GM12872 (cell line): Measurements from ENCODE around the gene RBBP4.

Experiments used
- TF ChIP-seq, protein P1 (sequence below): IDR thresholded peaks from 3 replicates; pipeline ENCODE4 v1.5.1; 2011; ENCODE audit warnings: low read depth, mild to moderate bottlenecking, low read length, moderate library complexity; ENCODE audit not compliant: insufficient read depth

Gene RBBP4

DNA sequence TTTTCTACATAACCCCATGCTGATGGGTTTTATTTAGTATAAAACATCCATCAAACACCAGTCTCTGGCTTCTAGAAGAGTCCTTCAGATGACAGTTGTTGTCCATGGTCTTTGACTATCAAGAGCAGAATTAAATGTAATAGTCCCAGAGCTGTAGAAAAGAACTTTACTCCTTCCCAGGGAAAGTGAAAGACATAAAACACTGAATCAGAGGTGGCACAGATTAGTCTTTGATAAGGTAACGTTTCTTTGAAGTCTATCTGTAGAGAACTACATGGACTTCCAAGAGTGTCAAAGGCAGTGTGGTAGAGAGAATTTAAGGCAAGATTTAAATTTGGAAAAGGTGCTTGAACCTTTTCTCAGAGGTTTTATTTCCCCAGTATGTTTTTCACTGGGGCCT, 29.6 kb downstream of the RBBP4 start:
- TF ChIP-seq, protein P1, sequence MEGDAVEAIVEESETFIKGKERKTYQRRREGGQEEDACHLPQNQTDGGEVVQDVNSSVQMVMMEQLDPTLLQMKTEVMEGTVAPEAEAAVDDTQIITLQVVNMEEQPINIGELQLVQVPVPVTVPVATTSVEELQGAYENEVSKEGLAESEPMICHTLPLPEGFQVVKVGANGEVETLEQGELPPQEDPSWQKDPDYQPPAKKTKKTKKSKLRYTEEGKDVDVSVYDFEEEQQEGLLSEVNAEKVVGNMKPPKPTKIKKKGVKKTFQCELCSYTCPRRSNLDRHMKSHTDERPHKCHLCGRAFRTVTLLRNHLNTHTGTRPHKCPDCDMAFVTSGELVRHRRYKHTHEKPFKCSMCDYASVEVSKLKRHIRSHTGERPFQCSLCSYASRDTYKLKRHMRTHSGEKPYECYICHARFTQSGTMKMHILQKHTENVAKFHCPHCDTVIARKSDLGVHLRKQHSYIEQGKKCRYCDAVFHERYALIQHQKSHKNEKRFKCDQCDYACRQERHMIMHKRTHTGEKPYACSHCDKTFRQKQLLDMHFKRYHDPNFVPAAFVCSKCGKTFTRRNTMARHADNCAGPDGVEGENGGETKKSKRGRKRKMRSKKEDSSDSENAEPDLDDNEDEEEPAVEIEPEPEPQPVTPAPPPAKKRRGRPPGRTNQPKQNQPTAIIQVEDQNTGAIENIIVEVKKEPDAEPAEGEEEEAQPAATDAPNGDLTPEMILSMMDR, result no peak

DNA sequence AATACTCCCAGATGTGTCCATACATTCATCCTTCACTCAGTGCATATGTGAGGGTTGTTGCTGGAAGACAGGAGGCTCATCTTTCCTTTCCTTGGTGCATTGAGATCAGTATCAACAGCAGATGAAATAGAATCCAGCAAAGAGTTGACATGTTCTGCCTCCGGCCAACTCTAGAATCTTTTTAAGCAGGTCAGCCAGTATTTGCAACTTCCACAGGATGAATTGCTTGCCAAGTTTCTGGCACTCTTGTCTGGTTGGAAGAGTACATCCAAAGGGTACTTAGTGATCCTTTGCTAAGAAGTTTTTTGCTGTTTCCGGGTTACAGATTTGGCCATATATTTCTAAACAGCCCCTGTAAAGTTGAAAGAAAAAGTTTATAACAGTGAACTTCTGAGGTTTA, 30.5 kb downstream of the RBBP4 start:
- TF ChIP-seq, protein P1, result no peak

- TF ChIP-seq, protein P1, result no peak
These were observed 31.0 kb downstream of the RBBP4 start for GRCh38 chr1:32681999-32682398.

- TF ChIP-seq, protein P1, result no peak
These were observed 32.4 kb downstream of the RBBP4 start for GRCh38 chr1:32683397-32683796.

DNA sequence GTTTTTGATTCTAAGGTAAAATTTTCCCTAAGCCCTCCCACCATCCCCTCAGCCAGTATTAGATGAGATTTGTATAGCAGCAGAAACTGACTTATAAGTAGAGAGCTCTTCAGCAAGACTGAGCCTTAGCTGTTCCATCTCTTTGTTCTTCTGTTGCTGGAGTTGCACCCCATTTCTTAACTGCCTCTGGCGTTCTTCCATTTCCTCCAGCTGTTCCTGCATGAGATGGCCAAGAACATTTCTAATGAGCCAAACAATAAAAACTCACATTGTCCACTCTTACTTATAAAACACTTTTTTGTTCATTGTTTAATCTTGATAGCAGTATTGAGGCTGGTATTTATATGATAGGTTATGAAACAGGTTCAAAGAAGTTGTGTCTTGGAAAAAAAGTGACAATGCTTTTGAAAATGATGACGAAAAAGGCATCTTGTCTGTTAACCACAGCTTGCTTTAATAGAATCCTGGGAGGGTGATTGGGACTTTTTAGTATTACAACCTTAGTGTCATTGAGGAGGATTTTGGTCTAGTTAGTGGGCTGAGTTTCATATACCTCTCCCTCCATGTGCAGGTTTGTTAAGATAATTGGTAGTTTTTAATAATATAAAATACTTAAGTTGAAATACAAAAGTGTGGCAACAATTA, 33.3 kb downstream of the RBBP4 start:
- TF ChIP-seq, protein P1, result no peak

DNA sequence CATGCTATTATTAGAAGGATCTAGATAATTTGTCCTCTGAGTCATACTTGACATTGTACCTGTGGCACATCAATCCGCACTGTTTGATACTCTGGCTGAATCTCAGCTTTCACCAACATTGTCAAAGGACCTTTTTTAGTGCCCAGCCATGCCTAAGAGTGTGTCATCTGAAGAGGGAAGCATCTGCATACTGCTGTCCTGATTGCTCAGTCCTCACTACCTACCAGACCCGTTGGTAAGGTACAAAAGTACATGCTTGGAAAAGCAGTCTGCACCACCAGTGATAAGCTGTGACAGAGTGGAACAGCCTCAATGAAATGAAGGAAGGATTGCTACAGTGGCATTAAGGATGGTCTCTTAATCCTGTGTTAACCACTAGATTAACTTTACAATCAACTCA, 34.5 kb downstream of the RBBP4 start:
- TF ChIP-seq, protein P1, result no peak

DNA sequence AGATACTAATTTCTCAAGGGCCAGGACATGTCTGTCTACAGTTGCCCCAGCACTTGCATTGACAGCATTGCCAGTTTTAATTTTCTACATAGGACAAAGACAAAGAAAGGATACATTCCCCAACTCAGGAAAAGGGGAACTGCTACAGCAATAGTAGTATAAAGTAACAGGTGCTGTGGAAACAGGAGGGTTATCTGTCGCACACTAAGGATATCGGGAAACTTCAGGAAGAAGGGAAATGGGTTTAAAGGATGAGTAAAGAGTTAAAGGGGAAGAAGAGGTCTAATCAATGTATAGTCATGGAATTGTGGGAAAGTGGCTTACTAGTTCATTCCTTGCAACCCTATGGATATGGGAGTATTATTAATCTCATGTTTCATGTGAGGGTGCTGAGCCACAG, 35.4 kb downstream of the RBBP4 start:
- TF ChIP-seq, protein P1, result no peak
